A549 (cell line): ENCODE measurements around the gene LRRIQ1.

ENCODE experiments used
- CBX2 ChIP-seq: fragments of 200-600 bp; sonication (generic); IDR thresholded peaks from 2 replicates; pipeline ENCODE4 v1.6.1; 2016; ENCODE audit warnings: low read depth, mild to moderate bottlenecking, borderline replicate concordance
- CHD2 ChIP-seq: fragments of 150-350 bp; IDR thresholded peaks from 2 replicates; pipeline ENCODE4 v1.6.1; 2014; ENCODE audit warnings: low read length; ENCODE audit not compliant: partially characterized antibody
- CHD4 ChIP-seq: fragments of 200-600 bp; sonication (generic); IDR thresholded peaks from 2 replicates; pipeline ENCODE4 v1.6.1; 2016; ENCODE audit warnings: antibody characterized with exemption, mild to moderate bottlenecking, borderline replicate concordance
- CTCF ChIP-seq: fragments of >200 bp; sonication (Bioruptor Twin); formaldehyde crosslinking; IDR thresholded peaks from 3 replicates; pipeline ENCODE4 v1.5.1; 2016
- ELK1 ChIP-seq: fragments of 150-350 bp; IDR thresholded peaks from 2 replicates; pipeline ENCODE4 v1.6.1; 2014; ENCODE audit warnings: low read depth, mild to moderate bottlenecking, low read length
- EP300 ChIP-seq, 2 experiments: fragments of >200 bp; sonication (Bioruptor Twin); formaldehyde crosslinking; IDR thresholded peaks; 2 replicates in 1 of 2; 3 replicates in 1 of 2; pipeline ENCODE4 v1.6.1; 2016 to 2017
- MAFK ChIP-seq: fragments of 450-650 bp; IDR thresholded peaks from 2 replicates; pipeline ENCODE4 v1.6.1; 2014; ENCODE audit not compliant: partially characterized antibody
- NPAS2 ChIP-seq: fragments of 250-450 bp; sonication (Bioruptor Pico); IDR thresholded peaks from 2 replicates; pipeline ENCODE4 v1.8.0; 2022; ENCODE audit warnings: mild to moderate bottlenecking, moderate library complexity, borderline replicate concordance
- PBX3 ChIP-seq: IDR thresholded peaks from 2 replicates; pipeline ENCODE4 v1.6.1; 2012
- POLR2A ChIP-seq: IDR thresholded peaks from 2 replicates; pipeline ENCODE4 v1.6.1; 2012; ENCODE audit warnings: mild to moderate bottlenecking, low read length
- RCOR1 ChIP-seq: fragments of 150-350 bp; IDR thresholded peaks from 2 replicates; pipeline ENCODE4 v1.6.1; 2014; ENCODE audit warnings: antibody characterized with exemption, low read length, low read depth
- RNF2 ChIP-seq: fragments of 200-600 bp; sonication (generic); IDR thresholded peaks from 2 replicates; pipeline ENCODE4 v1.6.1; 2016; ENCODE audit warnings: low read depth, mild to moderate bottlenecking, antibody characterized with exemption, moderate library complexity, borderline replicate concordance
- TP53 ChIP-seq: fragments of 250-450 bp; sonication (Bioruptor Pico); IDR thresholded peaks from 2 replicates; pipeline ENCODE4 v1.5.0; 2021; ENCODE audit warnings: mild to moderate bottlenecking, moderate library complexity
- TF ChIP-seq, protein P1 (sequence below): IDR thresholded peaks from 2 replicates; pipeline ENCODE4 v1.6.1; 2012

- TF ChIP-seq CHD2: no peak
- TF ChIP-seq CTCF: no peak
- no peak for TF ChIP-seq TP53 (CRISPR knock-in tag)
- no peak for TF ChIP-seq CBX2
- no peak for TF ChIP-seq EP300 (IDR thresholded peaks at IDR 0.05)
- TF ChIP-seq CHD4: no peak
- no peak for TF ChIP-seq POLR2A
- TF ChIP-seq, protein P1, sequence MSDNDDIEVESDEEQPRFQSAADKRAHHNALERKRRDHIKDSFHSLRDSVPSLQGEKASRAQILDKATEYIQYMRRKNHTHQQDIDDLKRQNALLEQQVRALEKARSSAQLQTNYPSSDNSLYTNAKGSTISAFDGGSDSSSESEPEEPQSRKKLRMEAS: no peak
- TF ChIP-seq RNF2: no peak
- no peak for TF ChIP-seq MAFK
- TF ChIP-seq PBX3: no peak
- no peak for TF ChIP-seq RCOR1
- no peak for TF ChIP-seq ELK1
- no peak for TF ChIP-seq NPAS2 (CRISPR knock-in tag)
Observed at GRCh38 chr12:85017133-85017532, 19.0 kb upstream of the LRRIQ1 start.
